WI38 (cell line): Measurements from ENCODE around the gene ZNF831.

ENCODE experiments used
- H3K4me3 ChIP-seq: 2 replicates; pipeline ENCODE4 v1.5.1; 2011; ENCODE audit warnings: low read depth, mild to moderate bottlenecking, control low read depth, low read length
- TF ChIP-seq, protein P1 (sequence below): IDR thresholded peaks from 2 replicates; pipeline ENCODE4 v1.5.1; 2012; ENCODE audit warnings: low read depth, mild to moderate bottlenecking, control low read depth, low read length

The ZNF831 gene

DNA sequence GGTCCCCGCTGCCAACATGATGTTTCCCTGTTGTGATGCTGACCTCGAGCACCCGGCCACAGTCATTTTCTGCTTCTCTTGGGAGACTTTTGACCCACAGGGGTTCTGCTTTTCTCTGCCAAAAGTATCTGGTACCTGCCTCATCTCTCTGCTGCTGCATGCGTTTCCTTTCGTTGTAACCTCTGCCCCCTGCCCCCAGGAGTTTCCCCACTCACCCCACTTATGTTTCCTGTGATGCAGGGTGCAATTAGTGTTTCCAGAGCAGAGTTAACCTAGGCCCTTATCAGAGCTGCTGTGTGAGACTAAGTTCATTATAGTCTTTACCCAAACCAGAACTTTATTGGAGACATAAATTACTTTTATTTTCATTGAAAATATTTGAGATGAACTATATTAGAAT lies 71.6 kb downstream of the ZNF831 start:
- no peak overlapping the region for H3K4me3 ChIP-seq
- TF ChIP-seq, protein P1, sequence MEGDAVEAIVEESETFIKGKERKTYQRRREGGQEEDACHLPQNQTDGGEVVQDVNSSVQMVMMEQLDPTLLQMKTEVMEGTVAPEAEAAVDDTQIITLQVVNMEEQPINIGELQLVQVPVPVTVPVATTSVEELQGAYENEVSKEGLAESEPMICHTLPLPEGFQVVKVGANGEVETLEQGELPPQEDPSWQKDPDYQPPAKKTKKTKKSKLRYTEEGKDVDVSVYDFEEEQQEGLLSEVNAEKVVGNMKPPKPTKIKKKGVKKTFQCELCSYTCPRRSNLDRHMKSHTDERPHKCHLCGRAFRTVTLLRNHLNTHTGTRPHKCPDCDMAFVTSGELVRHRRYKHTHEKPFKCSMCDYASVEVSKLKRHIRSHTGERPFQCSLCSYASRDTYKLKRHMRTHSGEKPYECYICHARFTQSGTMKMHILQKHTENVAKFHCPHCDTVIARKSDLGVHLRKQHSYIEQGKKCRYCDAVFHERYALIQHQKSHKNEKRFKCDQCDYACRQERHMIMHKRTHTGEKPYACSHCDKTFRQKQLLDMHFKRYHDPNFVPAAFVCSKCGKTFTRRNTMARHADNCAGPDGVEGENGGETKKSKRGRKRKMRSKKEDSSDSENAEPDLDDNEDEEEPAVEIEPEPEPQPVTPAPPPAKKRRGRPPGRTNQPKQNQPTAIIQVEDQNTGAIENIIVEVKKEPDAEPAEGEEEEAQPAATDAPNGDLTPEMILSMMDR, result no peak

DNA sequence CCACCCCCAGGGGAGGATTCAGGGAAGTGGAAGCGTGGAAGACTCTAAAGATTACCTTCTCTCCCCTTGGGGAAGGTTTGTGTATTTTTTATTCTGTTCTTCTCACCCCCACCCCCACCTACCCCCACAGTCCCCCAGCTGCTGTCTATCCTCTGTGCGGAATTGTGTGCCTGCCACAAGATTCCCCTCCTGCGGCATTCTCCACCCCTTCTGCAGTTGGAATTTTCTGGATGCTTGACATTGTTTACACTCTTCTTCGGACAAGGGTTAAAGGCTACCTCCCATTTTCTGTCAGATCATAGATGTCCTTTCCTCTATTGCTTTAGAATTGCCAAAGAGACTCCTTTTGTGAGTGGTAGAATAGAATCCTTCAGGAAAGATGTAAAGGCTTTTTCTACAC lies 76.4 kb downstream of the ZNF831 start:
- no peak overlapping the region for H3K4me3 ChIP-seq
- TF ChIP-seq, protein P1, result no peak

DNA sequence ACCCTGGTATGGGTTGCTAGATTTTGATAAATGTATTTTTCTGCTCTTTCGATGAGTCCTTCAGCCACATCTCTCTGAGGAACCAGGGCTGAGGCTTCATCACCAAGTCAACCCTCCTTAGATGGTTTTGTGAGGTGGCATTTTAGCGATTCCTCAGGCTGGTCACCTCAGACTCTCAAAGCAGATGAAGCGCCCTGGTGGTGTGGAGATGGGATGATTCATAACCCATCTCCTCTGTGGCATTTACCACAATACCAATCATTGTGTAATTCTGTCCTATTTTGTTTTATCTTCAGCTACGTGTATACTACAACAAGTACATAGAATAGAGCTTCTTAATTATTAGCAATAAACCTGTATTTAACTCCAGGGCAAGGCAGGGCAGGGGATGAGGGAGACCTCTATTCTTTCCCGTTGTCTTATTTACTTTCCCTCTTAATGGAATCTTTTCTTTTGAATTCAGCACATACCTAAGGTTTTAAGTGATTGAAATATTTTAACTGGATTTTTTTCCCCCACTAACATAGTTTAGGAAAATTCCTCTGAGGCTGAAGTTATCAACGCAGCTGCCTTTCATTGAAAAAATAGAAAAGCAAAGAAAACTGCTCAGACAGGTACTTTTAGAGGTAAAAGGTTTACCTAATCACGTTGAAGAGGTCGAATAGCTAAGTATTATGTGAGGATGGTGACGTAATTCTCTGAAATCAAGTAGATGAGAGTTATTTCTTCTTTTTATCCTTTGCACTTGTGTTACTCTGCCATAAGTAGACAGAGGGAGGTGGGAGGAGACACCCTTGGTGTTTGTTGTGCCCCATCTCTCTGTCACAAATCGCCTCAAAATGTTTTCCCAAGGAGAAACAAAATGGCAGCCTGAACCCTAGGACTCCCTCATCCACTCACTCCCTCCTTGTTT lies 79.3 kb downstream of the ZNF831 start:
- no peak overlapping the region for H3K4me3 ChIP-seq
- TF ChIP-seq, protein P1, result no peak

DNA sequence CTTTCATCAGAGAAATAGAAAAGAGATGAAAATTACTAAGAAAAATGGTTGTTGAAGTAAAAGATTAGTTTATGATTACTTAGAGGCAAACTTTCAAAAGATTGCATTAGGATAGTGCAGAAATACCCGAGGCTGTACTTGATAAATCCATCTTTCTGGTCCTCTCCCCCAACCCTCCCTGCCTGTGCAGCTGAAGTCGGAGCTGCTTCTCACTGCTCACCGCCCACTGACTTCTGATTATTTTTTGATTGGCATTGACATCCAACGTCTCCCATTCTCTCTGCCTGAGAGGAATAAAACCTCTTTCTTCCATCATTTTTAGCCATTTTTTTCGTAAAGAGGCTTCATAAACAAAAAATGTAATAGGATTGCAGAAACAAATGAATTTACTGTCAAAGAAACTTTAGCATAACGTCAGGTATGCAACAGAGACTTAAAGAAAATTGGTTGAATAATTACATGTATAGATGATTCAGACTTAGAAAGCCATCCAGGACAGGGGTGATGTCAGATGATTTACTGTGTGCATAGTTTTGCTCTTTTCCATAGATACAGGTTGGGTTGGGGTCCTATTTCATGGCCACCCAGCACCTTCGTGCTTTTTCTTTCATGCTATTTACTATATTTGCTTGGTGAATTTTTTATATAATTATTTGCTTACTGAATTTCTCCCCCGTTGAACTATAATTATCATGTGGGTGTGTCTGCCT lies 83.2 kb downstream of the ZNF831 start:
- TF ChIP-seq, protein P1, result no peak
- no peak overlapping the region for H3K4me3 ChIP-seq

DNA sequence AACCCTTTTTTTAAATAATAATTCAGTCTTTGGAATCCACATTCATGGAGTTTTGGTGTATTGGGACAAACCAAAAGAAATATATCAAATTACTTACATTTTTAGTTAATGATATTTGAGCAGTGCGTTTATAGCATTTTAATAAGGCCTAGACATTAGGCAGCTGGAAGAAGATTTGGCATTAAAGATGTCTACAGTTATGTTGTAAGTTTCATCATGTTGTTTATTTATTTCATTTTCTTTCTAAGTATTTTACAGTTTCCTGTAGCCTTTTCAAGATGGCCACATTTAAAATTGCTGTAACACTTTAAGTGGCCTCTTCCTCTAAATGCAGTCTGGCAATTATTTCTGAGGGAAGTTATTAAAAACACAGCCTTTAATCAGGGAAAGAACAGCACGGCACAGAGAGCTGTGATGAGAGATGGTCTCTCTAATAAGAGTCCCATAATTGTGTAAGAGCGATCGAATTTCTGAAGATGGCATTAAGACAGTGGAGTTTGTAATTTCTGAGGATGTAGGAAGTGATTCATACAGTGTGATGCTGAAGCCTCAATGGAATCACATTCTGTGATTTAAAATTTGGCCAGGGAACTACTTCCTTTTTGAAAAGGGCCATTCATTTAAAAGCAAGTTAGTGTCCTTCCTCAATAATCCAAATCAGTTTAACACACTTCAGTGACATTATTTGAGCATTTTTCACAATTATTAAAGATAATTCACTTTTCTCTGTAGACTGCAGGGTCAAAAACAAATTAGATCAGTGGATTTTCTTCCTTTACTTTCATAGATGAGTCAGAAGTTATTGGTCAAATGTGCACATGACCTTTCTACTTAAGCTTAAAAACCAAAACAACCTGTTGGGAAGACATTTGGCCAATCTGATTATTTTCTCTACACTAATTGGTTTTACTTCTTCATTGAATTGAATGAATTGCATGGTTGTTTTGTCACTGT lies 84.4 kb downstream of the ZNF831 start:
- TF ChIP-seq, protein P1, result no peak
- no peak overlapping the region for H3K4me3 ChIP-seq

DNA sequence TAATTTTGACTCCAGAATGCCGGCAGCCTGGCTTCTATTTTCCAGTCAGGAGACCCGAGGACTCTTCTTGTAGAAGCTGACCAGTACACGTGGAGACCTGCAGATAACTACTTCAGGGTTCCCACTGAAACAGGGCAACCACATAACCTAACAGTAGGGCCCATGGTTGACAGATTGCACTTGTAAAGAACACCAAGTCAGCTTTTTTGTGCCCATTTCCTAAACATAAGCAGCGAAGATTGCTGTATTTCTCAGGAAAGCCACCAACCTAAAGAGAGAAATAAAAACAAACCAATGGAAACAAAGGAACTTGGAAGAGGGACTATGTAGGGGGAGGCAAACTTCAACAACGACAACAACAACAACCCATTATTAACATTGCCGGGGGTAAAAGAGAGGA lies 86.7 kb downstream of the ZNF831 start:
- H3K4me3 ChIP-seq, result no peak overlapping the region
- TF ChIP-seq, protein P1, result no peak
